GM23338 (cell line): ENCODE results near the gene GPR4. TPM values are rescaled to one million over a fixed set of nuclear protein-coding genes. Genes with fewer than 3 reads are reported as not detected.
A peak's percentile ranks its signal among the peaks of the same experiment; 100 is the strongest.

ENCODE experiments used
- ATAC-seq: fragments of 200-7000 bp; cut with Tn5 transposase; 3 replicates; pipeline ENCODE4 v1.9.1; 2020
- DNase-seq: peaks from one replicate; pipeline ENCODE4 v3.0.0-alpha.2; 2015; ENCODE audit warnings: low spot score
- H2AFZ ChIP-seq: fragments of 200-600 bp; sonication (generic); 2 replicates; pipeline ENCODE4 v1.8.0; 2016; ENCODE audit warnings: antibody characterized with exemption, mild to moderate bottlenecking, moderate library complexity
- H3F3A ChIP-seq: fragments of 200-600 bp; sonication (generic); replicated peaks from 2 replicates; pipeline ENCODE4 v1.8.0; 2017; ENCODE audit warnings: antibody characterized with exemption, mixed run types, low read depth
- H3K27ac ChIP-seq: fragments of 200-600 bp; sonication (generic); 2 replicates; pipeline ENCODE4 v1.6.1; 2016; ENCODE audit warnings: low read depth
- H3K27me3 ChIP-seq: fragments of 200-600 bp; sonication (generic); 2 replicates; pipeline ENCODE4 v1.8.0; 2016; ENCODE audit warnings: mild to moderate bottlenecking, mixed run types, moderate library complexity; ENCODE audit not compliant: insufficient read depth
- H3K36me3 ChIP-seq: fragments of 200-600 bp; sonication (generic); 2 replicates; pipeline ENCODE4 v1.8.0; 2016; ENCODE audit warnings: mild to moderate bottlenecking; ENCODE audit not compliant: insufficient read depth
- H3K4me1 ChIP-seq: fragments of 200-600 bp; sonication (generic); 2 replicates; pipeline ENCODE4 v1.8.0; 2016; ENCODE audit warnings: mild to moderate bottlenecking, moderate library complexity; ENCODE audit not compliant: insufficient read depth
- H3K4me2 ChIP-seq: fragments of 200-600 bp; sonication (generic); 2 replicates; pipeline ENCODE4 v1.7.1; 2017; ENCODE audit warnings: mixed run types
- H3K4me3 ChIP-seq: fragments of 200-600 bp; sonication (generic); 2 replicates; pipeline ENCODE4 v1.6.1; 2016; ENCODE audit warnings: mixed run types
- H3K79me2 ChIP-seq: fragments of 200-600 bp; sonication (generic); replicated peaks from 2 replicates; pipeline ENCODE4 v1.8.0; 2017; ENCODE audit warnings: mild to moderate bottlenecking; ENCODE audit not compliant: insufficient read depth
- H3K9me2 ChIP-seq: fragments of 200-600 bp; sonication (generic); 2 replicates; pipeline ENCODE4 v1.8.0; 2017; ENCODE audit not compliant: insufficient read depth
- H4K20me1 ChIP-seq: fragments of 200-600 bp; sonication (generic); replicated peaks from 2 replicates; pipeline ENCODE4 v1.8.0; 2017; ENCODE audit warnings: mild to moderate bottlenecking; ENCODE audit not compliant: insufficient read depth
- H3K27ac Mint-ChIP-seq: 2 replicates; pipeline ENCODE4 v1.8.0; 2020; ENCODE audit warnings: inconsistent platforms, mild to moderate bottlenecking, moderate library complexity, mixed read lengths
- H3K27me3 Mint-ChIP-seq: 3 replicates; pipeline ENCODE4 v1.8.0; 2022; ENCODE audit warnings: low read depth, mild to moderate bottlenecking, moderate library complexity, mixed read lengths, inconsistent platforms; ENCODE audit not compliant: insufficient read depth, poor library complexity
- H3K36me3 Mint-ChIP-seq: 3 replicates; pipeline ENCODE4 v1.8.0; 2021; ENCODE audit warnings: low read depth, mild to moderate bottlenecking, inconsistent platforms, moderate library complexity, mixed read lengths
- H3K4me1 Mint-ChIP-seq: 3 replicates; pipeline ENCODE4 v1.8.0; 2020; ENCODE audit warnings: mild to moderate bottlenecking, inconsistent platforms, mixed read lengths
- H3K4me3 Mint-ChIP-seq: 3 replicates; pipeline ENCODE4 v1.8.0; 2021; ENCODE audit warnings: moderate library complexity, mild to moderate bottlenecking, inconsistent platforms, mixed read lengths
- H3K9me3 Mint-ChIP-seq: 3 replicates; pipeline ENCODE4 v1.8.0; 2020; ENCODE audit warnings: moderate library complexity, mild to moderate bottlenecking, inconsistent platforms, mixed read lengths
- CREB1 ChIP-seq: fragments of 250-450 bp; sonication (Bioruptor Pico); IDR thresholded peaks from 2 replicates; pipeline ENCODE4 v1.5.0; 2020; ENCODE audit warnings: low read depth, mild to moderate bottlenecking, moderate library complexity
- NANOG ChIP-seq: IDR thresholded peaks from 2 replicates; pipeline ENCODE4 v1.6.1; 2016; ENCODE audit warnings: antibody characterized with exemption, borderline replicate concordance
- POLR2AphosphoS5 ChIP-seq: IDR thresholded peaks from 2 replicates; pipeline ENCODE4 v1.6.1; 2016; ENCODE audit warnings: antibody characterized with exemption, low read depth
- REST ChIP-seq: IDR thresholded peaks from one replicate; pipeline ENCODE4 v1.6.1; 2018; ENCODE audit warnings: antibody characterized with exemption; ENCODE audit not compliant: unreplicated experiment
- STAT1 ChIP-seq: IDR thresholded peaks from one replicate; pipeline ENCODE4 v1.6.1; 2016; ENCODE audit warnings: antibody characterized with exemption; ENCODE audit not compliant: unreplicated experiment
- ZNF331 ChIP-seq: fragments of 250-450 bp; sonication (Bioruptor Pico); IDR thresholded peaks from 2 replicates; pipeline ENCODE4 v1.5.0; 2020; ENCODE audit warnings: low read depth, mild to moderate bottlenecking, moderate library complexity
- ZNF462 ChIP-seq: fragments of 250-450 bp; sonication (Bioruptor Pico); IDR thresholded peaks from 2 replicates; pipeline ENCODE4 v1.5.0; 2020; ENCODE audit warnings: mild to moderate bottlenecking, moderate library complexity
- polyA plus RNA-seq: library from polyadenylated mRNA; unstranded; fragments of >200 nt; fragmentation: Nextera tagmentation; extraction: Ambion mirVana; gene quantifications from 2 replicates; pipeline ENCODE4 v1.2.1, GENCODE V29; 2016
- total RNA-seq: library from RNA; depleted of rRNA; stranded (reverse); fragments of >200 nt; shearing (Covaris generic); gene quantifications from 2 replicates; pipeline ENCODE4 v1.2.3, GENCODE V29; 2014

Gene GPR4
- total and polyA plus RNA-seq, 2 experiments from 2014 or later: 0.06 to 0.14 TPM

- Histone ChIP-seq H3K27me3 (peaks cover 18% of the 10 kb centered on the region), H2AFZ (0 out of 2 replicates have a peak overlapping the region, but pooled peaks have one; percentile 23), H3K36me3 (no peaks in the 10 kb centered on the region), H3K27ac (peak overlapping the region; percentile 51; the same call in 1 of the 2 replicates), H3K4me2 (peak overlapping the region; percentile 97), H3K4me1 (peaks cover 44% of the 10 kb centered on the region), H4K20me1 (no peaks in the 10 kb centered on the region), H3K79me2 (no peaks in the 10 kb centered on the region), H3F3A (peaks cover 42% of the 10 kb centered on the region), H3K9me2 (no peaks in the 10 kb centered on the region), H3K4me3 (peak overlapping the region; percentile 64)
- ATAC-seq (no peak), DNase-seq (peak; percentile 89)
- peaks cover 49% of the 10 kb centered on the region for H3K27me3 Mint-ChIP-seq
- H3K9me3 Mint-ChIP-seq: peaks cover 3% of the 10 kb centered on the region; the same call in 2 of the 3 replicates
- no peak for TF ChIP-seq ZNF331
- TF ChIP-seq POLR2AphosphoS5: no peak
- no peak for TF ChIP-seq NANOG
- TF ChIP-seq REST: no peak
- no peak for TF ChIP-seq CREB1 (CRISPR knock-in tag)
- TF ChIP-seq ZNF462 (CRISPR knock-in tag): no peak
- TF ChIP-seq STAT1: no peak
- H3K4me1 Mint-ChIP-seq: peaks cover 41% of the 10 kb centered on the region
- no peaks in the 10 kb centered on the region for H3K36me3 Mint-ChIP-seq
- peak overlapping the region; percentile 75 for H3K4me3 Mint-ChIP-seq
- H3K27ac Mint-ChIP-seq: peak overlapping the region; percentile 51
Observed at GRCh38 chr19:45640849-45641273, 38.8 kb upstream of the GPR4 start.
